Dendritic cell treated with granulocyte-macrophage colony-stimulating factor and Interleukin-4, amounts not matched to agents 40 ng/mL and 50 ng/mL, for 4 days (primary cell): ENCODE results near the gene AFG1L.
A peak's percentile ranks its signal among the peaks of the same experiment; 100 is the strongest.
"Not testable (repeated sequence)": the region's sequence is repeated elsewhere in the genome, so short reads cannot be mapped to it uniquely, and the experiment has no call there.

ENCODE experiments used
- H3K27ac Mint-ChIP-seq: one replicate; pipeline ENCODE4 v1.8.0; 2022; ENCODE audit warnings: mild to moderate bottlenecking, mixed read lengths
- H3K27me3 Mint-ChIP-seq: one replicate; pipeline ENCODE4 v1.8.0; 2022; ENCODE audit warnings: mild to moderate bottlenecking, mixed read lengths
- H3K36me3 Mint-ChIP-seq: one replicate; pipeline ENCODE4 v1.8.0; 2022; ENCODE audit warnings: low read depth, mixed read lengths
- H3K4me1 Mint-ChIP-seq: one replicate; pipeline ENCODE4 v1.8.0; 2022; ENCODE audit warnings: low read depth, mixed read lengths
- H3K4me3 Mint-ChIP-seq: one replicate; pipeline ENCODE4 v1.8.0; 2022; ENCODE audit warnings: mild to moderate bottlenecking, moderate library complexity, mixed read lengths
- H3K9me3 Mint-ChIP-seq: one replicate; pipeline ENCODE4 v1.8.0; 2022; ENCODE audit warnings: mixed read lengths
- intact Hi-C: fragments of 100-400 bp; cut with micrococcal nuclease; formaldehyde crosslinking; loops from one replicate; pipeline ENCODE4 v1.15.0; 2022

AFG1L gene

GRCh38 chr6:108294727-108295625 is at the start of gene AFG1L:
Gene AFG1L (plus strand): TSS chr6:108295054. CDS start chr6:108295080, 26 bp downstream.
- peak within 1 kb of the TSS; percentile 100 for H3K27ac Mint-ChIP-seq
- H3K4me1 Mint-ChIP-seq: peaks cover 32% of the 10 kb centered on the region
- no peaks in the 10 kb centered on the region for H3K9me3 Mint-ChIP-seq
- H3K36me3 Mint-ChIP-seq: peaks cover 11% of the 10 kb centered on the region
- H3K27me3 Mint-ChIP-seq: no peaks in the 10 kb centered on the region
- peak within 1 kb of the TSS; percentile 95 for H3K4me3 Mint-ChIP-seq
- intact Hi-C loops: loop anchor here (1.0 kb wide), 1 partner anchor 34 kb away; the partner anchor contains the start of gene SNX3

GRCh38 chr6:108245095-108245494 is 49.8 kb upstream of the AFG1L start:
- H3K27ac Mint-ChIP-seq, H3K27me3 Mint-ChIP-seq, H3K4me3 Mint-ChIP-seq, intact Hi-C loops: not testable (repeated sequence)
- Mint-ChIP-seq H3K9me3 (peaks cover 11% of the 10 kb centered on the region), H3K36me3 (peaks cover 65% of the 10 kb centered on the region), H3K4me1 (peaks cover 11% of the 10 kb centered on the region)

GRCh38 chr6:108247965-108248536 is 46.8 kb upstream of the AFG1L start:
- peaks cover 37% of the 10 kb centered on the region for H3K4me1 Mint-ChIP-seq
- H3K36me3 Mint-ChIP-seq: peaks cover 64% of the 10 kb centered on the region
- no peaks in the 10 kb centered on the region for H3K9me3 Mint-ChIP-seq
- H3K27me3 Mint-ChIP-seq: no peaks in the 10 kb centered on the region
- intact Hi-C loops: no loop called here
- no peak overlapping the region for H3K27ac Mint-ChIP-seq
- H3K4me3 Mint-ChIP-seq: no peak overlapping the region

GRCh38 chr6:108250240-108250866 is 44.5 kb upstream of the AFG1L start:
- peaks cover 58% of the 10 kb centered on the region for H3K4me1 Mint-ChIP-seq

GRCh38 chr6:108251252-108251651 is 43.6 kb upstream of the AFG1L start:
- Mint-ChIP-seq H3K4me3 (no peak overlapping the region), H3K9me3 (no peaks in the 10 kb centered on the region), H3K36me3 (peaks cover 48% of the 10 kb centered on the region), H3K27me3 (no peaks in the 10 kb centered on the region), H3K27ac (no peak overlapping the region), H3K4me1 (peaks cover 60% of the 10 kb centered on the region)
- intact Hi-C loops: loop anchor here (10.0 kb wide), 1 partner anchor 244 kb away; no protein-coding TSS in a partner anchor

More at GRCh38 chr6:108250240-108250866, 44.5 kb upstream of the AFG1L start:
- Mint-ChIP-seq H3K27ac (no peak overlapping the region), H3K36me3 (peaks cover 56% of the 10 kb centered on the region), H3K9me3 (no peaks in the 10 kb centered on the region), H3K4me3 (no peak overlapping the region), H3K27me3 (no peaks in the 10 kb centered on the region)
- intact Hi-C loops: loop anchor here (10.0 kb wide), 1 partner anchor 244 kb away; no protein-coding TSS in a partner anchor

- no peaks in the 10 kb centered on the region for H3K9me3 Mint-ChIP-seq
- no peak overlapping the region for H3K4me3 Mint-ChIP-seq
- H3K4me1 Mint-ChIP-seq: peaks cover 68% of the 10 kb centered on the region
- intact Hi-C loops: loop anchor here (10.0 kb wide), 1 partner anchor 243 kb away; no protein-coding TSS in a partner anchor
- H3K27me3 Mint-ChIP-seq: no peaks in the 10 kb centered on the region
- H3K36me3 Mint-ChIP-seq: peaks cover 54% of the 10 kb centered on the region
- peak overlapping the region; percentile 40 for H3K27ac Mint-ChIP-seq
Observed at GRCh38 chr6:108252055-108252454, 42.8 kb upstream of the AFG1L start.

- H3K9me3 Mint-ChIP-seq: no peaks in the 10 kb centered on the region
- peaks cover 46% of the 10 kb centered on the region for H3K36me3 Mint-ChIP-seq
- no peak overlapping the region for H3K27ac Mint-ChIP-seq
- H3K27me3 Mint-ChIP-seq: no peaks in the 10 kb centered on the region
- no peak overlapping the region for H3K4me3 Mint-ChIP-seq
- H3K4me1 Mint-ChIP-seq: peaks cover 64% of the 10 kb centered on the region
- intact Hi-C loops: loop anchor here (10.0 kb wide), 1 partner anchor 242 kb away; no protein-coding TSS in a partner anchor
Observed at GRCh38 chr6:108253241-108253640, 41.6 kb upstream of the AFG1L start.

- Mint-ChIP-seq H3K9me3 (no peaks in the 10 kb centered on the region), H3K4me3 (no peak overlapping the region), H3K4me1 (peaks cover 58% of the 10 kb centered on the region), H3K27me3 (no peaks in the 10 kb centered on the region), H3K36me3 (peaks cover 45% of the 10 kb centered on the region), H3K27ac (no peak overlapping the region)
- intact Hi-C loops: loop anchor here (5.0 to 10.0 kb wide), 2 partner anchors 32 to 240 kb away; no protein-coding TSS in a partner anchor
Observed at GRCh38 chr6:108254433-108255410, 40.1 kb upstream of the AFG1L start.

- peaks cover 12% of the 10 kb centered on the region for H3K4me1 Mint-ChIP-seq
- peaks cover 21% of the 10 kb centered on the region for H3K36me3 Mint-ChIP-seq
- no peaks in the 10 kb centered on the region for H3K9me3 Mint-ChIP-seq
- H3K27ac Mint-ChIP-seq: peak overlapping the region; percentile 90
- no peaks in the 10 kb centered on the region for H3K27me3 Mint-ChIP-seq
- intact Hi-C loops: loop anchor here (2.0 to 5.0 kb wide), 2 partner anchors 145 to 303 kb away; partner anchors contain the start of gene SEC63
- H3K4me3 Mint-ChIP-seq: peak overlapping the region; percentile 90
Observed at GRCh38 chr6:108260126-108260808, 34.6 kb upstream of the AFG1L start.

GRCh38 chr6:108260809-108261569 is 33.9 kb upstream of the AFG1L start, which contains the start of gene SNX3:
Gene SNX3 (minus strand): TSS chr6:108261040. CDS start chr6:108260921, 119 bp downstream.
- peak within 1 kb of the TSS; percentile 90 for H3K27ac Mint-ChIP-seq
- peaks cover 21% of the 10 kb centered on the region for H3K36me3 Mint-ChIP-seq
- peak within 1 kb of the TSS; percentile 90 for H3K4me3 Mint-ChIP-seq
- no peaks in the 10 kb centered on the region for H3K27me3 Mint-ChIP-seq
- no peaks in the 10 kb centered on the region for H3K9me3 Mint-ChIP-seq
- intact Hi-C loops: loop anchor here (1.0 to 5.0 kb wide), 3 partner anchors 33 to 304 kb away; partner anchors contain the start of gene SEC63
- H3K4me1 Mint-ChIP-seq: peaks cover 10% of the 10 kb centered on the region

GRCh38 chr6:108263371-108263770 is 31.5 kb upstream of the AFG1L start:
- intact Hi-C loops: loop anchor here (5.0 kb wide), 1 partner anchor 306 kb away; the partner anchor contains the start of gene SEC63

GRCh38 chr6:108268845-108269244 is 26.0 kb upstream of the AFG1L start:
- Mint-ChIP-seq H3K9me3 (no peaks in the 10 kb centered on the region), H3K36me3 (no peaks in the 10 kb centered on the region), H3K4me1 (no peaks in the 10 kb centered on the region), H3K27me3 (no peaks in the 10 kb centered on the region), H3K27ac (no peak overlapping the region), H3K4me3 (no peak overlapping the region)
- intact Hi-C loops: no loop called here

More at GRCh38 chr6:108263371-108263770, 31.5 kb upstream of the AFG1L start:
- Mint-ChIP-seq H3K27me3 (no peaks in the 10 kb centered on the region), H3K4me3 (no peak overlapping the region), H3K27ac (no peak overlapping the region), H3K36me3 (peaks cover 12% of the 10 kb centered on the region), H3K9me3 (no peaks in the 10 kb centered on the region), H3K4me1 (no peaks in the 10 kb centered on the region)
